GM18502 (cell line): ENCODE data around the gene TWNK.

Experiments
- ATAC-seq: cut with Tn5 transposase; IDR thresholded peaks from one replicate; pipeline ENCODE4 v1.9.1; 2021; ENCODE audit warnings: mild to moderate bottlenecking; ENCODE audit not compliant: unreplicated experiment, poor library complexity

TWNK gene

DNA sequence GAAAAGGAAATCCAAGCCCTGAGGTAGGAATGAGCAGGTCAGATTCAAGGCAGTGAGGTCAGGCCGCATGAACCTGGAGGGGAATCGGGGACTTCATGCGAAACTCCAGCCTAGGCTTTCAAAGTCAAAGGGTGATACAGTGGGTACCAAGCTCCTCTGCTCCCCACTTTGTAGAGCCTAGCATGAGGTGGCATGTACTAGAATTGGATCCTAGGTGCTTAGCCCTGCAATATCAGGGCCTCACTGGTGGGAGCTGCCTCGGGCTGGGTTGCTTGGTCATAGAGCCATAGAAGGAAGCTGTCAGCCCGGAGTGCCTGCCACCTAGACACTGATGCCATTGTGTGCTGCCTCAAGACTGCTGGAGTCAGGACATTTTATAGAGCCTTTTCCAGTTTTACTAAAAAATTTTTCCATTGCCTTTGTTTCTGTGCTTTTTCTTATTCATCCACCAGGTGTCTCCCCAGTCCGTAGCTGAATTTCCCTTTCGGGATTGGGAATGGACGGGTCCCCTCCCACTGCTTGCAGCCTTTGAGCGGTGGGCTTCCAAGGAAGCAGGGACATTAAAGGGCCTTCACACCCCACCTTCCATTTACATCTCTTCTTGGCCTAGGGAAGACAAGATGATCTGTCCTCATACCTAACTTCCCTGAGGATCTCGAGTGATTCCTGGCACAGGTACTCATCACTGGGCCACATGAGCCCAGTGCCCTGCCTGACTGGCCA is 6.8 kb downstream of the TWNK start:
- ATAC-seq = no peak

DNA sequence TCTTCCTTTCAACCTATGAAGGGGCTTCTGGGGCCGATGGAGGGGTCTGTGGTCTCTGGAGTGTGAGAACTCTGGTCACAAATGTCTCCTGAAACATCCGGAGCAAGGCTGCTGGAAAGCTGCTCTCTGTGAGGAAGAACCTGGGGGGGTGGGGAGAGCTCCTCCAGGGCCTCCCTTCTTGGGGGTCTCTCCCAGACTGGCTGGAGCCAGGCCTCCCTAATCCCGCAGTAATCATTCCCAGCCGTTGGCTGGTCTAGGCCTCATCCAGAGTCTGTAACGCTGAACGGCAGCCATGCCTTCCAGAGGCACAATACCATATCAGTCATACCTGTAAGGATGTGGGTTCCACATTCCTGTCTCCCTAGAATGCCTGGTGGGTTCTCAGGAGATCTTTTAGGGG is 7.8 kb downstream of the TWNK start:
- no peak for ATAC-seq

DNA sequence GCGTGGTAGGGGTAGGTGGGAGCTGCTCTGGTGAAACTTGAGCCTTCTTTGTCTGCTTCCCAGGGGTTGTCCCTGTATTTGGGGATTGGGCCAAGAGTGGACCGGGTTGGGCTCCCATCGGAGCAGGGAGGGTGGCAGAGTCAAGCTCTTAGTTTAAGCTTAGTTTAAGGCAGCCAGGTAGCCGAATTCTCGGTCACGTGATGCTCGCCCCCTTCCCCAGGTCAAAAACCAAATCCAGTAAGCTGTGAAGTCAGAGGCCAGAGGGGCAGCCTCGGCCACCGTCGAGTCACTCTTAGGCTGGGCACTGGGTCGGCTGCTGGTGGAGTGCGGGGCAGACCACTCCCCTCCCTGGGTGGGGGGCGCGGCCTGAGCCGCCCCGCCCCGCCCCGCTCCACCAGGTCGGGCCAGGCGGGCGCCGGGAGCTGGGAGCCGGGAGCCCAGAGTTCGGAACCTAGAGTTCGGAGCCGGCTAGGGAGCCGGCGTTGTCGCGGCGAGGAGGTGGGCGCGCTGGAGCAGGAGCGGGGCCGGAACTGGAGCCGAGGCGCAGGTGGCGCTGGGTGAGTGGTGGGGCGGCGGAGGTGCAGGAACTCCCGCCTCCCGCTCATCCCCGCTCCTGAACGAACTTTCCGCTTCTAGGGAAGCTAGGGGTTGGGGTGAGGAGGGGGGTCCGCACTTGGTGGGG is 9.5 kb downstream of the TWNK start:
- peak; percentile 19 for ATAC-seq

DNA sequence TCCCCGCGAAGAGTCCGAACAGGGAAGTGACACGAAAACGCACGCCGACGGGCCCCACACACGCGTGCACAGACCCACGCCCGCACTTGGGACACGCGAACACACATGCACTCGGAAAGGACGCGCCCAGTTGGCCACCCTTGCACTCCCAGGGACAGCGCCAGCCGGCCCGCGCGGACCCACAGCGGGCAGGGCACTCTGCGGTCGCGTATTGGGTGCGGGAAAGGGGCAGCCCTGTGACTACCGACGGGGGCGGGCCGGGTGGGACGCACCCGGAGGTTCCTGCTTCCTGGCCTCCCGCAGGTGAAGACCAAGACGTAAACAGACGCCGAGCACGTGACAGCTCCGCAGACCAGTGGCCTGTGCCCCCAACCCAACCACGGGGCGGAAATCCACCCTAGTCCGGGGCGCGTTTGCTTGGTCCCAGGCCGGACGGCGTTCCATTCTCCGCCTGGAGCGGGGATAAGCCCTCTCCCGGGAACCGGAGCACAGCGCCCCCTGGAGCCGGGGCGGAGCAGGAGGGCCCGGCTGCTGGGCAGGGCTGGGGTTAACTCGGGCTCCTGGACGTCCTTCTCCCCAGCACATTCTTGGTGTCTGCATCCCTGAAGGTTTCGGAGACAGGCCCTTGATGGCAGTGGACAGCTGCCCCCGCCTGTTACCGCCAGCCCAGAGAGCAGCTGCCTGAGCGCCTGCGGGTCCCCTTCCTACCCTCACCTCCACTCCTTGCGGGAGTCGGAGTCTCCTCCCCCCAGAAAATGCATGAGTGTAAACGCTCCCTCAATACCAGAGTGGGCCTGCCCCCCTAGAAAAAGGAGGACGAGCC is 10.2 kb downstream of the TWNK start:
- peak; percentile 35 for ATAC-seq

DNA sequence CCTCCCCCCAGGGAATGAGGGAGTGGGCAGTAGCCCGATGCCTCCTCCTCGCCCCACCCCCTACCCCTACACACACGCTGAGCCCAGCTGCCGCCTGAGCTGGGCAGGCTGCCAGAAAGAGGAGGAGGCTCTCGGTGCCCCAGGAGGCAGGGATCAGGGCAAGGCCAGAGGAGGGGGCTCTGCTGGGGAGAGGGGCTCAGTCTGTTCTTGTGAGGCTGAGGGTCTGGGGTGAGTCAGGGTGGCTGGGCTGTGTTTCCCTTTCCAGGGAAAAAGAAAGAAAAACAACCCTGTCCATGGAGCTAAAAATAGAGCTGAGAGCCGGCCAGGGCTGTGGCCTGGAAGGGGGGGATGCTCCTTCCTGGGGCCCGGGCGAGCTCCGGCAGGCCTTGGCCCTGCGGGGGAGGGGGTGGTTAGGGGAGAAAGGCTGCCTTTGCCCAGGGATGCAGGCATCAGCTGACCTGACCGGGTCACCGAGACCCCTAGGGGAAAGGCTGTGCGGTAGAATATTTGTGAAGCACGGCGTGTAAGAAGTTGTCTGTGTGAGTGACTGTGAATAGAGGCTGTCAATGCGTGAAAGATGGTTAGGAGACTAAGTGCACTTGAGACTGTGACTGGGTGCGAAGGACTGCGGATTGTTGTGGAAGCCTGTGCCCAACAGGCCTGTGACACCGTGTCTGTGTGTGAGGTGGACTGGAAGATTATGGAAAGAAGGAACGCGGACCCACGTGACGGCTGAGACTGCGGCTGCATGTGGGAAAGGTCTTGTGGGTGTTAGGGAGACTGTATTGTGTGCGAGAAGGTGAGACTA is 11.0 kb downstream of the TWNK start:
- peak; percentile 31 for ATAC-seq

DNA sequence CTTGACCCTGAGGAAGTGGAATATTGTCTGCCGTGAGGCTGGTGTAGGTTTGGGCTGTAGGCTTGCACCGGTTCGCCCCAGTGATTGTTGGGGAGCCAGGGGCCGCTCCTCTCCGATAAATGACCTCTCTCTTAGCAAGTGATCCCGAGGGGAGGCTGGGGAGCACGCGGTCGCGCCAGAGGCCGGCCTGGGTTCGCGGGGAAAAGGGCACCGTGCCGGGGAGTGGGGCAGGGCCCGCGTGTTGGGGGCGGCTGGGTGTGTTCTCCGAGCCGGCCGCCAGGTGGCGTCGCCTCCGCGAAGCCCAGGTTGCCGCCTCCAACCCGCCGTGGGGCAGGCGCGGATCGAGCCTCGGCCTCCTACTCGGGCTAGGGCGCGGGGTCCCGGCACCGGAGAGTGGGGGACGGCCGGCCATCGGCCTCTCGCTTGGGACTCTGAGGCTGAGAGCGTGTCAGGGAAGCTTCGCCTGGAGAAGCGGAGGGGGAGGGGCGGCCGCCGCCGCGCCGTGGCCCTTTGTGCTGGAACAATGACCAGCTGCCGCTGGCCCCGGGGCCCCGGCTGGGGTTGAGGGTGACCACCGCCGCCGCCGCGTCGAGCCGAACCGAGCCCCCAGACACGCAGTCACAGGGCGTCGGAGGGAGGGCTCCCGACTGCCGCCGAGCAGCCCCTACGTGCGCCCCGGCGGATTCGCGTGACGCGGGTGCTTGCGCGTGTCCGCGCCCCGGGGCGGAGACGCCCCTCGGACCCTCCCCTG is 11.8 kb downstream of the TWNK start:
- ATAC-seq = peak; percentile 43

DNA sequence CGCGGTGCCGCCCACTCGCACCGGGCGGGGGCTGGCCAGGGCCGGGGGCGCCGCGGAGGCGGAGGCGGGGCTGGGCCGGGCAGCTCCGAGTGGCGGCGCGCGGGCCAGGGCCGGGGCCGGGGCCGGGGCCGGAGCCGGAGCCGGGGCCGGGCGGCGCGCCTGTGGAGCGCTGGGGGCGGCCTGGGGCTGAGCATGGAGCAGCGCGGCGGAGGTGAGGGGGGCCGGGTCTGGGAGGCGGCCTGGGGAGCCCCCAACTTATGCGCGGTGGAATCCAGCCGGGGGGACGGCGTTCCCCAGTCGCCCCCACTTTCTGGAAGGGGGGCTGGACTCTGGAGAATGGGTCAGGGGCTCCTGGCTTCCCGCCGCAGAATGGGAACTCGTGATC is 12.4 kb downstream of the TWNK start, which contains the start of gene LZTS2:
LZTS2 (plus strand) TSS at position 67 of the 385 bp plus-strand sequence. CDS start 2,731 bp downstream, outside the sequence.
- ATAC-seq = no peak

DNA sequence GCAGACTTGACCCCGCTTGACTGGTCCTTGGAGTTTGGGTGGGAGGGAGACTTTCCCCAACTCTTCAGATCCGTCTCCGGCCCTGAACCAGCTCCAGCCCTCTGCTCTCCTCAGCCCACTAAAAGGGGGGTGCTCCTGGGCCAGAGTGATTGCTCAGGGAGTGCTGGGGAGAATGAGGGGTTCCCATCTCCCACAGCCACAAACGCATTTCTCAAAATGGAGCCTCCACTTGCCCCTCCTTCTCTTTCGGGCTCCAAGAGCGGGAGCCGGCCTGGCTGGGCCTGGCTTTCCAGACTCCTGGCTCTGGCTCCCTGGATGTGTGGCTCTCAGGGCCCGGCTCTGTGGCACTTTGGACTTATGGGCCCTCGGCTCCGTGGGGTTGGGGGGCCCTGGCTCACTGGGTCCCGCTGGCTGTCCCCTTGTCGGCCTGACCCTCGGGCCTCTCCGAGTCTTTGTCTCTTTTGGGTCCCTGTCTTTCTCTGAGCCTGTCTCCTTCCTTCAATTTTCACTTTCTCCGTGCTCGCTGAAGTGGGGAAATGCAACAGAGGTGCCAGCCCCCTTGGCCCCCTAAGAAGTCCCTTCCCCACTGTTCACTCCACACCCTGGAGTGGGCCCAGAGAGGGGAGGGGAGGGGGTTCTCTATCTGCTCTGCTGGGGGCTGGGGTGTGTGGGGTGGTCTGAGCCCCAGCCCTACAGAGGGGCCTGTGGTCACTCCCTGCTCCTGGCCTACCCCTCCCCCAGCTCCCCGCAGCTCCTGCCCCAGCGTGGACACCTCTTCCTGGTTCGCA is 13.0 kb downstream of the TWNK start:
- no peak for ATAC-seq

DNA sequence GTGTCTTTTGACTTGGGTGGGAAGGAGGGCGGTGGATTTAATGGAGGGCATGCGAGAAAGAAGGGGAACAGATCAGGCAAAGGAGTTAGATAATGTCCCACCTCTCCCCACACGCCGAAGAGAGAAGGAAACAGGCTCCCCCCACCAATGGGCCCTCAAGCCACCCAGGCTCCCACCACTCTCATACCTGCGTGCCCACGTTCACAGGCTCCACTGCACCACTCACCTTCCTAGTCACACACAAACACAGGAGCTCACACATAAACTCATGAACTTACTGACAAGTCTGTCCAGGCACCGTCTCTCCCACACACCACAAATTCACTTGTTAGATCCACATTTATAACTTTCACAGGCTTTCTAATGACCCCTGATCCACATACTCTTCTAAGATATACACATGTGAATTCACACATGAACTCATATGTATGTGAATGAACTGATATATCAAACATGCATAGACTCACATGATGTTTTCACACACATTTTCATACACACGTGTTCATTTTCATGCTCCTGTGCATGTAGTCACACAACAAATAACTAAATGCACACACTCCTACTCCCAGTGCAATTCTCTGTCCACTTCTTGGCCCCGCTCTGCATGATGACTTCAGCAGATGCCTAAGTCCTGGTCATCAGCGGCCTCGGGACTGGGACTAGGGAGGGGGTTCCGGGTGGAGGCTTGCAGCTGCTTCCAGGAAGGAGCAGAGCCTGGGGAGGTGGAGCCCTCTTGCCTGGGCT is 13.7 kb downstream of the TWNK start:
- ATAC-seq = no peak

DNA sequence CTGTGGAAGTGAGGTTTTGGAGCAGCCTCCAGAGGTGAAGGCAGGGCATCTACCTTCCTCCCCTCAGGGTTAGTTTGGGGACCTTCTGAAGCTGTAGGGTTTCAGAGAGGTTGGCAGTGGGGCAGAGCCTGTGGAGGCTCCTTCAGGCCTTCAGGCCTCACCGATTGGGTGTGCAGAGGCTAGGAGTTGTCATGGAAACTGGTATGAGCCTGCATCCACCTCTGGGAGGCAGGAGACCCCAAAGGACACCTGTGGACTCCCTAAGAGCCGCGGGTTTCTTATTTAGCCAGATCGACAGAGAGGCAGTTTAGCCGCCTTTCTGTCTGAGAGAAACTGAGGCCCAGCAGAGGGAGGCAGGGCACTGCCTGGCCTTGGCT is 14.3 kb downstream of the TWNK start:
- no peak for ATAC-seq

DNA sequence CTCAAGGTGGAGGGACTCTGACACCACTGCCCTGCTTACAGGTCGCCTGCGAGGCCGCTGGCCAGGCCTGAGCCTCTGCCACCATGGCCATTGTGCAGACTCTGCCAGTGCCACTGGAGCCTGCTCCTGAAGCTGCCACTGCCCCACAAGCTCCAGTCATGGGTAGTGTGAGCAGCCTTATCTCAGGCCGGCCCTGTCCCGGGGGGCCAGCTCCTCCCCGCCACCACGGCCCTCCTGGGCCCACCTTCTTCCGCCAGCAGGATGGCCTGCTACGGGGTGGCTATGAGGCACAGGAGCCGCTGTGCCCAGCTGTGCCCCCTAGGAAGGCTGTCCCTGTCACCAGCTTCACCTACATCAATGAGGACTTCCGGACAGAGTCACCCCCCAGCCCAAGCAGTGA is 15.1 kb downstream of the TWNK start:
- no peak for ATAC-seq

DNA sequence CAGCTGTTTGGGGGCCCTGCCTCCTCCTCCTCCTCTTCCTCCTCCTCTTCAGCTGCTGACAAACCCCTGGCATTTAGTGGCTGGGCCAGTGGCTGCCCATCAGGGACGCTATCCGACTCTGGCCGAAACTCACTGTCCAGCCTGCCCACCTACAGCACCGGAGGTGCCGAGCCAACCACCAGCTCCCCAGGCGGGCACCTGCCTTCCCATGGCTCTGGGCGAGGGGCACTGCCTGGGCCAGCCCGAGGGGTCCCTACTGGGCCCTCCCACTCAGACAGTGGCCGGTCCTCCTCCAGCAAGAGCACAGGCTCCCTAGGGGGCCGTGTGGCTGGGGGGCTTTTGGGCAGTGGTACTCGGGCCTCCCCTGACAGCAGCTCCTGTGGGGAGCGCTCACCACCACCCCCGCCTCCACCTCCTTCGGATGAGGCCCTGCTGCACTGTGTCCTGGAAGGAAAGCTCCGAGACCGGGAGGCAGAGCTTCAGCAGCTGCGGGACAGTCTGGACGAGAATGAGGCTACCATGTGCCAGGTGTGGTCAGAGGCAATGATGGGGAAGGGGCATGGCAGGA is 16.4 kb downstream of the TWNK start:
- no peak for ATAC-seq

DNA sequence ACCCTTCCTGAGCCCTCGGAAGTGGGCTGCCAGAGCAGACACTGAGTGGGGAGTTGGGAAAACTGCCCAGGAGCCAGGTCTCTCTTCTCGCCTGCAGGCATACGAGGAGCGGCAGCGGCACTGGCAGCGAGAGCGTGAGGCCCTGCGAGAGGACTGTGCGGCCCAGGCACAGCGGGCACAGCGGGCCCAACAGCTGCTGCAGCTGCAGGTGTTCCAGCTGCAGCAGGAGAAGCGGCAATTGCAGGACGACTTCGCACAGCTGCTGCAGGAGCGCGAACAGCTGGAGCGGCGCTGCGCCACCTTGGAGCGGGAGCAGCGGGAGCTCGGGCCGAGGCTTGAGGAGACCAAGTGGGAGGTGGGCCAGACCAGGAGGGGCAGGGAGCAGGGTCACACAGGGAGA is 18.0 kb downstream of the TWNK start:
- ATAC-seq = no peak

DNA sequence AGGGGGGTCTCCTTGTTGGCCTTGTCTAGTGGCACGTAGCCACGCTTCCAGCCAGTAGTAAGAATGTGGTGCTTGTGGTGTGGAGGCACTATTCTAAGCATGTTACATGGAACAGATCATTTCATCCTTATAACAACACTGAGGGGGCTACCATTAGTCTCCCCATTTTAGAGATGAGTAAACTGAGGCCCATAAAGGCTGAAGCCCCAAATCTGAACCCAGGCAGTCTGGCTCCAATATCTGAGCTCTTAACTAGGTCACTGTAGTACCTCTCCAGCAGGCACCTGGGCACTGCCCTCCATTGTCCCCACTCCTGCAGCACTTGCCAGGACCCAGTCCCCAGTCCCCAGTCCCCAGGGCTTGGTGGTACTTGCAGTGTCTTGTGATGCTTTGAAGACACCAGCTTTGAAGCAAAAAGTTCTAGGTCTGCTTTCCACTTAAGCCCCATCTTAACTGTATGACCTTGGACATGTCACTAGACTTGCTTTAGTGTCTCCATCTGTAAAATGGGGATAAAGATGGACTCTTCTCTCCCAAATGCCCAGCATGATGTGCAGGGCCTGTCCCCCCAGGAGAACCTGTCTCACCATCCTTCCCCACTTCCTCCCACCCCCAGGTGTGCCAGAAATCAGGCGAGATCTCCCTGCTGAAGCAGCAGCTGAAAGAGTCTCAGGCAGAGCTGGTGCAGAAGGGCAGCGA is 18.7 kb downstream of the TWNK start:
- no peak for ATAC-seq

DNA sequence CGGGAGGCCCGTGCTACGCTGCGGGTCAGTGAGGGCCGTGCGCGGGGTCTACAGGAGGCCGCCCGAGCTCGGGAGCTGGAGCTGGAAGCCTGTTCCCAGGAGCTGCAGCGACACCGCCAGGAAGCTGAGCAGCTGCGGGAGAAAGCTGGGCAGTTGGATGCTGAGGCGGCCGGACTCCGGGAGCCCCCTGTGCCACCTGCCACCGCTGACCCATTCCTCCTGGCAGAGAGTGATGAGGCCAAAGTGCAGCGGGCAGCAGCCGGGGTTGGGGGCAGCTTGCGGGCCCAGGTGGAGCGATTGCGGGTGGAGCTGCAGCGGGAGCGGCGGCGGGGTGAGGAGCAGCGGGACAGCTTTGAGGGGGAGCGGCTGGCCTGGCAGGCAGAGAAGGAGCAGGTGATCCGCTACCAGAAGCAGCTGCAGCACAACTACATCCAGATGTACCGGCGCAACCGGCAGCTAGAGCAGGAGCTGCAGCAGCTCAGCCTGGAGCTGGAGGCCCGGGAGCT is 19.3 kb downstream of the TWNK start:
- no peak for ATAC-seq

DNA sequence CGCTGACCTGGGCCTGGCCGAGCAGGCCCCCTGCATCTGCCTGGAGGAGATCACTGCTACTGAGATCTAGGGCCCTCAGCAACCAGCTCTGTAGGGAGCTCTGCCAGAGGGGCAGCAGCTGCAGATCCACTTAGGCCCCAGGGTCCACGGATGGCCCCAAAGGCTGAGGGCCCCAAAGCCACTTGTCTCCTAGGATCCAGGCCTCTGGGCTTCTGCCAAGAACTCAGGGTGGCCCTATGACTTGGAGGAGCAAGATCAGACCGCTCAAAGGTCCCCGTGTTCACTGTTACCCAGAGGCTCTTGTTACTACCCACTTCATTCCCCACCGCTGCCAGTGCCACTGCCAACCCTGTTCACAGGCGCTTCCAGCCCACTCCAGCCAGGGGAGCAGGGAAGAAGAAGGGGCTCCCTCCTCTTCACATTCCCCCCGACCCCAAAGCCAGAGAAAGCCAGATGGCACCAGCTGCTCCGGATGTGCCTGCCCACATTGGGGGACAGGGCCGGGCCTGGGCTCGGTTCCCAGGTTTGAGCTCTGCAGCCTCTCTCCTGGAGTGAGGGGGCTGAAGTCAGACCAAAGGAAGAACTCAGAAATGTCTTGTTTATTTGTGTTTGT is 19.9 kb downstream of the TWNK start:
- ATAC-seq = no peak
